Activated T-cell treated with anti-CD3 and anti-CD28 coated beads for 48 hours (primary cell): ENCODE results near the gene DAGLA.
"Not testable (repeated sequence)": the region's sequence is repeated elsewhere in the genome, so short reads cannot be mapped to it uniquely, and the experiment has no call there.

ENCODE experiments used
- DNase-seq: peaks from one replicate; pipeline ENCODE4 v3.0.0-alpha.2; 2020; ENCODE audit warnings: low read depth

DAGLA gene

GRCh38 chr11:61660997-61661396 lies 19.2 kb upstream of the DAGLA start:
- DNase-seq, result not testable (repeated sequence)

DNA sequence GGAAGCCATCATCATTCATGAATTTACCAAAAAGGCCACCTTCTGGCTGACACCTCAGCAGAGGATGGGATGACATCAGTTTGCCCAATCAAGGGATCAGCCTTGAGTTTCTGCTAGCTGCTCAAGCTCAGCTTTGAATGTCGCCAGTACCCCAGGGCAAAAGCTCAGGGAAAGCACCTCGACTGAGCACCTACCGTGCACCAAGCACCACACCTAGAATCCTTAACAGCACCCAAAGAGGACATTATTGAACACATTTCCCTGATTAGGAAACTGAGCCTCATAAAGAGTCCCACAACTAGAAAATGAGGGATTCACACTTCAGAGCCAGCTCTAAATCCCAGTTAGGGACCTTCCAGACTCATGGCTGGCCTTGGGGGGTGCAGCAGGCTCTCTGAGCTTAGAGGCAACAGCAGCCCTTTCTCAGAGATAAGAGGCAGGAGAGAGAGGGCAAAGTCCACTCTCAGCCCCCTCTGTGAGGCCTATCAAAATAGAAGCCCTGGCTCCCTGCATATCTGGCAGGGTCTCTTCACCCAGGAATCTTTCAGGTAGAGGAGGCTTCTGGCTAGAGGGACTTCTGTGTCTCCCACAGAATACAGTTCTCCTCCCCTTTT lies 13.4 kb upstream of the DAGLA start:
- DNase-seq, result no peak

- DNase-seq, result no peak
Observed at GRCh38 chr11:61667684-61668305, 12.4 kb upstream of the DAGLA start.

- DNase-seq, result no peak
Observed at GRCh38 chr11:61669417-61669816, 10.8 kb upstream of the DAGLA start.

GRCh38 chr11:61670626-61671025 lies 9.6 kb upstream of the DAGLA start:
- DNase-seq, result no peak

DNA sequence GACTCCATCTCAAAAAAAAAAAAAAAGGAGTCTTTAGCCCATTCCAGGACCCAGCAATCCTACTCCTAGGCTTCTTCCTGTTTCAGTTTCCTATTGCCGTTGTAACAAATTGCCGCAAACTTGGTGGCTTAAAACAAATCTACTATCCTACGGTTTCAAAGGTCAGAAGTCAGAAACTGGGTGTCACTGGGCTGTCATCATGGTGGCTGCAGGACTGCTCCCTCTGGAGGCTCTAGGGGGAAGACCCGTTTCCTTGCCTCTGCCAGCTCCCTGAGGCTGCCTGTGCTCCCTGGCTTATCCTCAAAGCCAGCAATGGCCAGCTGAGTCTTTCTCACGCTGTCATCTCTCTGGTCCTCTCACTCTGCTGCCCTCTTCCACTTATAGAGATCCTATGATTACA lies 8.7 kb upstream of the DAGLA start:
- no peak for DNase-seq

GRCh38 chr11:61673946-61674467 lies 6.2 kb upstream of the DAGLA start:
- not testable (repeated sequence) for DNase-seq

GRCh38 chr11:61675826-61676225 lies 4.4 kb upstream of the DAGLA start:
- no peak for DNase-seq

- DNase-seq, result no peak
Observed at GRCh38 chr11:61679296-61679695, 895 bp upstream of the DAGLA start.

- DNase-seq, result no peak
Observed at GRCh38 chr11:61680622-61681221, 531 bp downstream of the DAGLA start.

GRCh38 chr11:61682093-61682732 lies 2.0 kb downstream of the DAGLA start:
- DNase-seq, result no peak

- no peak for DNase-seq
Observed at GRCh38 chr11:61682906-61683675, 2.9 kb downstream of the DAGLA start.

- no peak for DNase-seq
Observed at GRCh38 chr11:61683961-61684869, 4.0 kb downstream of the DAGLA start.

GRCh38 chr11:61684870-61685616 lies 4.9 kb downstream of the DAGLA start:
- no peak for DNase-seq

DNA sequence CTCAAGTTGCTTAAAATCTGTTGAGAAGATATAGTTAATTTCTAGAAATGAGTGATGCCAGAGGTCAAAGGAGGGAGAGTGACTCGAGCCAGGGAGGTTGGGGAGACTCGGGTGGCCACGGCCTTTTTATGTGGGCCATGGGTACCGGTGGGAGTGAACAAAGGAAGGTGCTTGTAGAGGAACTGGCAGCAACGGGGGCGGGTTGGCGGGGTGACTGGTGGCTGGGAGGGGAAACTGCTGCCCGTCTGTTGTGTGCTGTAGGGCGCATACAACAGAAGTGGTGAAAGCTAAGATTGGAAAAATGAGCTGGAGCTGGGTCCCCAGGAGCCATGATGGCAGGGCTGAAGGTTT lies 5.4 kb downstream of the DAGLA start:
- DNase-seq, result no peak

DNA sequence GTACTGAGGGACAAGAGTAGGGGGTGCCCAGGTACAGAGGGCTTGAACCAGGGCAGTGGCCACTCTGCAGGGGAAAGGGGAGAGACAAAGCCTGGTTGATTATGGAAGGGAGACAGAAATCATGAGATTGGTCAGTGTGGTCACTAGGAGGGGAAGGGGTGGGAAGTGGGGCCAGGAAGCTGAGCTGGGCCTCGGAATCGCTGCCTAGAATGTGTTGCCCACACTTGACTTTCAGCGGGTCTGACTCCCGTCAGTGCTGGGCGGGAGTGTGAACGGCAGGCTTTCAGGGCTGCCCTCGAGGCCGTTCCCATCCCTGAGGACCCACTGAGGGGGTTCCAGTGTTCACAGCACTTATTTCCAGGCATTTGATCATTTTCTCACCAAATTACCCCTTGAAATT lies 5.9 kb downstream of the DAGLA start:
- DNase-seq, result no peak

GRCh38 chr11:61686469-61686868 lies 6.3 kb downstream of the DAGLA start:
- DNase-seq, result no peak

- no peak for DNase-seq
Observed at GRCh38 chr11:61687420-61687819, 7.2 kb downstream of the DAGLA start.

GRCh38 chr11:61688365-61689163 lies 8.4 kb downstream of the DAGLA start:
- DNase-seq, result no peak

DNA sequence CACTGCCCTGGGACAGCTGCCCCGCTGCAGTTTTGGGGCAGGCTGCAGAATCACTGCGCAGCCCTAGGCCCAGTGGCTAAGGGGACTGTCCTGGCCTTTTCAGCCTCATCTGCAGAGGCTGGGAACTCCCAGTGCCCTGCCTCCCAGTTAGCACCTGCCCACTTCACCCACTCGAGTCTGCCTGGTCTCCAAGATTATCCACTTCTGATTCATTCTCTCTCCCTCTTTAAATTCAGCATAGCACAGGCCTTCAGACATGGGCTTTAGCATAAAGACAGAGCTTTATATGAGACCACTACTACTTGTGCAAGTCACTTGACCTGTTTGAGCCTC lies 8.9 kb downstream of the DAGLA start:
- no peak for DNase-seq
